ENCODE data around the gene IL22RA2.
"Not testable (repeated sequence)": the region's sequence is repeated elsewhere in the genome, so short reads cannot be mapped to it uniquely, and the experiment has no call there.

Gene IL22RA2

DNA sequence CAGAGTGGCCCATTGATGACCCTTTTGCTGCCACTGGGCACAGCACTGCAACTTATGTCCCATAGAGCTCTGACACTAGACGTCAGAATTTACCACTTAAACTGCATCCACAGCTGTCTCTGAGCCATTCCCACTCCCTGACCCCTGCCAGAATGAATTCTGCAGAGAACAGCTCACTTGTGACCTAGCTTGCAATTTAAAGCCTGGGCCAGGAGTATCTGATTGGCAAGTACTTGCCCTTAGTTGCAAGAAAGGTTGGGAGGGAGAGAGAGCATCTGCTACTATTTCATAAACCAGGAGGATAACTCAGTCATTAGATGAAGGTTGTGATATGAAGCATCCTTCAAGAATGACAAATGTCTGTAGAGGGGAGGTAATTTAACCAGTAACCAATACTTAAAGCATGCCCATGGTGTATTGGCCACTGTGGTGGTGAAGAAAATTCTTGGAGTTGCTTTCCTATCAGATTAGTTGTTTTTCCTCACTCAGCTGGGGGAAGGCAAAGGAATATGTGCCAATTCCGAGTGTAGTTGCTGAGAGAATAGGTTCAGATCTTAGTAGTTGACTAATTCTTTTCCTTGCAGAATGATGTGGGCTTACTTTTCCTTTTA lies 46.5 kb downstream of the IL22RA2 start:
- DNase-seq (ENCODE audit: low read depth, low spot score) = no peak

- no peak for DNase-seq (ENCODE audit: low read depth, low spot score)
Measured at GRCh38 chr6:137123078-137123477, 50.4 kb downstream of the IL22RA2 start.

- no peak for DNase-seq (ENCODE audit: low read depth, low spot score)
Measured at GRCh38 chr6:137122612-137123011, 50.8 kb downstream of the IL22RA2 start.

GRCh38 chr6:137121401-137121997 lies 51.9 kb downstream of the IL22RA2 start:
- no peak for DNase-seq (ENCODE audit: low read depth, low spot score)

- DNase-seq (ENCODE audit: low read depth, low spot score) = no peak
Measured at GRCh38 chr6:137120748-137121147, 52.7 kb downstream of the IL22RA2 start.

GRCh38 chr6:137119196-137120104 lies 54.0 kb downstream of the IL22RA2 start:
- no peak for DNase-seq (ENCODE audit: low read depth, low spot score)

- no peak for DNase-seq (ENCODE audit: low read depth, low spot score)
Measured at GRCh38 chr6:137117581-137117980, 55.9 kb downstream of the IL22RA2 start.

- no peak for DNase-seq (ENCODE audit: low read depth, low spot score)
Measured at GRCh38 chr6:137116807-137117206, 56.6 kb downstream of the IL22RA2 start.

GRCh38 chr6:137115658-137116057 lies 57.8 kb downstream of the IL22RA2 start:
- DNase-seq (ENCODE audit: low read depth, low spot score) = no peak

- peak; percentile 23 for DNase-seq (ENCODE audit: low read depth, low spot score)
Measured at GRCh38 chr6:137112067-137112355, 61.4 kb downstream of the IL22RA2 start.

DNA sequence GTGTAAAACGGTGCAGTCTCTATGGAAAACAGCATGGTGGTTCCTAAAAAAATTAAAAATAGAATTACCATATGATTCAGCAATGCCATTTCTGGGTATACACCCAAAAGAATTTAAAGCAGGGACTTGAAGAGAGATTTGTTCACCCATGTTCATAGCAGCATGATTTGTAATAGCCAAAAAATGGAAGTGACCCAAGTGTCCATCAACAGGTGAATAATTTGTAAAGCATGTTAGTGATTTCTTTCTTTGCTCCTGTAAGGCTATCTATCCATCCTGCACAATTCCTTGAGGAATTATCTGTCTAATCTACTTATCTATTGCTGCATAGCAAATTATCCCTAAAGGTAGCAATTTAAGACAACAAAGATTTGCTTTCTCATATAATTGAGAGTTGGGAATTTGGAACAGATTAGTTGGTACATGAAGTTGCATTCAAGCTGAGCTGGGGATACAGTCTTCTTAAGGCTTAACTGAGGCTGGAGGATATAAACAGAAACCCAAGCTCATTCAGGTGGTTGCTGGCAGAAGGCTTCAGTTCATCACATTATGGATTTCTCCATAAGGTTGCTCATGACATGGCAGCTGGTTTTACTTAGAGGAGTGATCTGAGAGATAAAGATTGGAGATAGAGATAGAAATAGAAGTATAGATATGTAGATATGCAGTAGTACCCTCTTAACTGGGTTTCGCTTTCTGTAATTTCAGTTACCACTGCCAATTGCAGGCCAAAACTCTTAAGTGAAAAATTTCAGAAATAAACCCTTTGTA lies 62.0 kb downstream of the IL22RA2 start:
- DNase-seq (ENCODE audit: low read depth, low spot score) = no peak

GRCh38 chr6:137107767-137108105 lies 65.7 kb downstream of the IL22RA2 start:
- no peak for DNase-seq (ENCODE audit: low read depth, low spot score)

DNA sequence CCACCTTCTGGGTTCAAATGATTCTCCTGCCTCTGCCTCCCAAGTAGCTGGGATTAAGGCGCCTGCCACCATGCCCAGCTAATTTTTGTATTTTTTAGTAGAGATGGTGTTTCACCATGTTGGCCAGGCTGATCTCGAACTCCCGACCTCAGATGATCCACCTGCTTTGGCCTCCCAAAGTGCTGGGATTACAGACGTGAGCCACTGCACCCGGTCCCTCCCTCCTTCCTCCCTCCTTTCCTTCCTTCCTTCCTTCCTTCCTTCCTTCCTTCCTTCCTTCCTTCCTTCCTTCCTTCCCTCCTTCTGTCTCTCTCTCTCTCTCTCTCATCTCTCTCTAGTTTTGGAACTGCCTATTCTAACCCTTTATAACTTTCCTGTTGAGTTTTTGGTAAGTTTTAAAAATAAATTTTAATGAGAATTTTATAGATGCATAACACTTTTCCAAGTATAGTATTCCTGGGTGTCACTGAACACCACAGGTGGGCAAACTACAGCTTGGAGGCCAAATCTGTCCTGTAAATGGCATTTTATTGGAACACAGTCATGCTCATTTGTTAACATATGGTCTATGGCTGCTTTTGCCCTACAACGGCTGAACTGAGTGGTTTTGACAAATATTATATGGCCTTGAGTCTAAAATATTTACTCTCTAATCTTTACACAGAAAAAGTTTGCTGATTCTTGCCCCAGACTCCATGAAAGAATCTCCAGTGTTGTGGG lies 66.2 kb downstream of the IL22RA2 start:
- DNase-seq (ENCODE audit: low read depth, low spot score) = not testable (repeated sequence)

- DNase-seq (ENCODE audit: low read depth, low spot score) = no peak
Measured at GRCh38 chr6:137106183-137106582, 67.3 kb downstream of the IL22RA2 start.

- no peak for DNase-seq (ENCODE audit: low read depth, low spot score)
Measured at GRCh38 chr6:137105375-137105774, 68.1 kb downstream of the IL22RA2 start.

DNA sequence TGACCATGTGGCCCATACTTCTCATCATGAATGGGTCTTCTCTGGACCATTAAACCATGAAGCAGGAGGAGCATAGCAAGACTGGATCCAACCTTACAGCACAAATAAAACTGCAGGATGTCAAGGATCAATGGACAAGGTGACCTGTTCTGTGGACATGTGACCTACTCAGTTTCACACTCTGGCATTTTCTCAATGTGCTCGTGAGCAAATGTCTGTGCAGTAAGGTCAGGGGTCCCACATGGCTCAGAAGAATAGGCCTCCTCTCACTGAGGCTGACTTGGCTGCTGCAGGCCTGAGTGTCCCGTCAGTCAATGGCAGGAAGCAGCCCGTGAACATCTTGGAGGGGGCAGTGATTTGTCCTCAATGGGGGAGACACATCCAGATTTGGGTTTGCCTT lies 68.5 kb downstream of the IL22RA2 start:
- DNase-seq (ENCODE audit: low read depth, low spot score) = no peak

- DNase-seq (ENCODE audit: low read depth, low spot score) = no peak
Measured at GRCh38 chr6:137102851-137103492, 70.5 kb downstream of the IL22RA2 start.

GRCh38 chr6:137102050-137102848 lies 71.2 kb downstream of the IL22RA2 start:
- no peak for DNase-seq (ENCODE audit: low read depth, low spot score)

GRCh38 chr6:137099689-137100403 lies 73.6 kb downstream of the IL22RA2 start:
- DNase-seq (ENCODE audit: low read depth, low spot score) = no peak

- DNase-seq (ENCODE audit: low read depth, low spot score) = no peak
Measured at GRCh38 chr6:137097526-137097925, 75.9 kb downstream of the IL22RA2 start.
